H1 (cell line): ENCODE measurements around the gene ARG2. TPM values are rescaled to one million over a fixed set of nuclear protein-coding genes. Genes with fewer than 3 reads are reported as not detected.

Experiments used
- CTCF ChIA-PET: fragments of 300-600 bp; sonication (Branson Sonifier 250); formaldehyde crosslinking; loops from one replicate; lab custom pipeline; 2021; ENCODE audit not compliant: partially characterized antibody; lab: Charles Lee
- POLR2A ChIA-PET: fragments of 300-600 bp; sonication (Branson Sonifier 250); formaldehyde crosslinking; loops from one replicate; lab custom pipeline; 2021; ENCODE audit warnings: inconsistent platforms; ENCODE audit not compliant: partially characterized antibody; lab: Charles Lee
- DNase-seq, 2 experiments: peaks; one replicate each; pipeline versions ENCODE4 v3.0.0 to v3.0.0-alpha.2; 2010 to 2022; ENCODE audit warnings: low spot score in 2 of 2, low read depth in 1 of 2, mixed read lengths in 1 of 2
- FAIRE-seq: peaks from 2 replicates; lab custom pipeline; 2011; peaks lifted over from hg19 to GRCh38; lab: Jason Lieb, UNC
- H2AFZ ChIP-seq: 2 replicates; pipeline ENCODE4 v1.8.1; 2012; ENCODE audit warnings: low read length, inconsistent platforms
- H2AK5ac ChIP-seq: 2 replicates; pipeline ENCODE4 v1.6.1; 2013; ENCODE audit warnings: low read depth, low read length
- H2BK120ac ChIP-seq: replicated peaks from 2 replicates; pipeline ENCODE3; 2013; ENCODE audit warnings: low read depth, low read length, inconsistent platforms
- H2BK12ac ChIP-seq: 2 replicates; pipeline ENCODE4 v1.6.1; 2013; ENCODE audit warnings: low read depth, low read length
- H2BK15ac ChIP-seq: 2 replicates; pipeline ENCODE4 v1.6.1; 2013; ENCODE audit warnings: low read length
- H2BK20ac ChIP-seq: 2 replicates; pipeline ENCODE4 v1.6.1; 2013; ENCODE audit warnings: low read length
- H2BK5ac ChIP-seq: 2 replicates; pipeline ENCODE4 v1.6.1; 2013; ENCODE audit warnings: low read depth, low read length
- H3K14ac ChIP-seq: 2 replicates; pipeline ENCODE4 v1.6.1; 2013; ENCODE audit warnings: inconsistent platforms; ENCODE audit not compliant: insufficient read length
- H3K18ac ChIP-seq: 2 replicates; pipeline ENCODE4 v1.6.1; 2013; ENCODE audit warnings: low read length; ENCODE audit errors: extremely low read depth
- H3K23ac ChIP-seq: 2 replicates; pipeline ENCODE4 v1.6.1; 2013; ENCODE audit warnings: inconsistent platforms; ENCODE audit not compliant: insufficient read length
- H3K23me2 ChIP-seq: 2 replicates; pipeline ENCODE4 v1.6.1; 2013; ENCODE audit warnings: low read depth, low read length
- H3K27ac ChIP-seq: 2 replicates; pipeline ENCODE4 v1.6.1; 2011; ENCODE audit warnings: low read depth, low read length, inconsistent platforms
- H3K27me3 ChIP-seq, 4 experiments: replicated peaks in 1 of 4; 1 replicate in 1 of 4; 2 replicates in 3 of 4; pipeline versions ENCODE4 v1.6.1 to v1.8.1; 2011 to 2013; ENCODE audit warnings: low read length in 3 of 4, mild to moderate bottlenecking in 3 of 4, inconsistent platforms in 2 of 4, mixed read lengths in 2 of 4, moderate library complexity in 1 of 4; ENCODE audit not compliant: control insufficient read depth in 3 of 4, insufficient read depth in 3 of 4; ENCODE audit errors: extremely low read depth in 1 of 4
- H3K36me3 ChIP-seq, 4 experiments: 2 replicates each; pipeline versions ENCODE4 v1.6.1 to v1.8.1; 2011 to 2013; ENCODE audit warnings: mild to moderate bottlenecking in 4 of 4, low read length in 3 of 4, moderate library complexity in 2 of 4, control low read depth in 1 of 4, inconsistent platforms in 1 of 4; ENCODE audit not compliant: insufficient read depth in 4 of 4, control insufficient read depth in 2 of 4
- H3K4ac ChIP-seq: replicated peaks from 2 replicates; pipeline ENCODE3; 2013; ENCODE audit warnings: low read length, low read depth, mixed read lengths, inconsistent platforms; ENCODE audit not compliant: insufficient read length
- H3K4me1 ChIP-seq, 4 experiments: replicated peaks in 1 of 4; 1 replicate in 1 of 4; 2 replicates in 3 of 4; pipeline versions ENCODE4 v1.6.1 to v1.8.1; 2011 to 2013; ENCODE audit warnings: low read length in 3 of 4, inconsistent platforms in 2 of 4, mixed read lengths in 1 of 4; ENCODE audit not compliant: insufficient read depth in 4 of 4, control insufficient read depth in 3 of 4
- H3K4me2 ChIP-seq, 2 experiments: 2 replicates each; pipeline versions ENCODE4 v1.6.1 to v1.8.1; 2011 to 2013; ENCODE audit warnings: low read depth in 2 of 2, low read length in 2 of 2, control low read depth in 1 of 2, inconsistent platforms in 1 of 2, mild to moderate bottlenecking in 1 of 2; ENCODE audit not compliant: insufficient read depth in 1 of 2
- H3K4me3 ChIP-seq, 4 experiments: fragments of 200-600, 300-600 bp in 1 of 4; sonication (generic), shearing (Covaris generic), sonication (Bioruptor Twin) in 1 of 4; 2 replicates each; pipeline versions ENCODE4 v1.5.1 to v1.8.1; 2011 to 2016; ENCODE audit warnings: low read length in 4 of 4, low read depth in 3 of 4, control low read depth in 2 of 4, inconsistent platforms in 2 of 4, mild to moderate bottlenecking in 2 of 4, mixed read lengths in 1 of 4, moderate library complexity in 1 of 4; ENCODE audit not compliant: insufficient read depth in 2 of 4; ENCODE audit errors: extremely low read depth in 1 of 4
- H3K56ac ChIP-seq: replicated peaks from 2 replicates; pipeline ENCODE3; 2013; ENCODE audit warnings: low read depth, mild to moderate bottlenecking, mixed read lengths, low read length, inconsistent platforms; ENCODE audit not compliant: insufficient read length
- H3K79me1 ChIP-seq: 2 replicates; pipeline ENCODE4 v1.6.1; 2013; ENCODE audit warnings: low read depth, low read length, control low read depth
- H3K79me2 ChIP-seq, 2 experiments: 2 replicates each; pipeline versions ENCODE4 v1.6.1 to v1.8.1; 2012 to 2013; ENCODE audit warnings: low read length in 2 of 2, mild to moderate bottlenecking in 2 of 2, inconsistent platforms in 1 of 2; ENCODE audit not compliant: insufficient read depth in 2 of 2, control insufficient read depth in 1 of 2
- H3K9ac ChIP-seq, 4 experiments: replicated peaks in 1 of 4; 1 replicate in 1 of 4; 2 replicates in 3 of 4; pipeline versions ENCODE4 v1.6.1 to v1.8.1; 2011 to 2013; ENCODE audit warnings: low read depth in 3 of 4, low read length in 3 of 4, control low read depth in 2 of 4, mild to moderate bottlenecking in 2 of 4, moderate library complexity in 2 of 4, inconsistent platforms in 1 of 4; ENCODE audit errors: extremely low read depth in 1 of 4
- H3K9me3 ChIP-seq, 2 experiments: 2 replicates each; pipeline versions ENCODE4 v1.6.1 to v1.8.1; 2012 to 2013; ENCODE audit warnings: mild to moderate bottlenecking in 2 of 2, moderate library complexity in 2 of 2, control low read depth in 1 of 2, inconsistent platforms in 1 of 2, low read depth in 1 of 2, low read length in 1 of 2, mixed read lengths in 1 of 2; ENCODE audit not compliant: insufficient read depth in 2 of 2
- H4K20me1 ChIP-seq, 2 experiments: replicated peaks in 1 of 2; 2 replicates each; pipeline versions ENCODE3 to v1.8.1; 2011 to 2013; ENCODE audit warnings: inconsistent platforms in 2 of 2, low read length in 2 of 2, mild to moderate bottlenecking in 1 of 2; ENCODE audit not compliant: insufficient read depth in 2 of 2, control insufficient read depth in 1 of 2
- H4K5ac ChIP-seq: 2 replicates; pipeline ENCODE4 v1.6.1; 2013; ENCODE audit warnings: low read length, low read depth, mixed read lengths, inconsistent platforms; ENCODE audit not compliant: insufficient read length
- H4K8ac ChIP-seq: 2 replicates; pipeline ENCODE4 v1.8.0; 2013; ENCODE audit warnings: mild to moderate bottlenecking, moderate library complexity, low read length, inconsistent platforms; ENCODE audit not compliant: insufficient read depth; ENCODE audit errors: extremely low read depth
- H4K91ac ChIP-seq: replicated peaks from 2 replicates; pipeline ENCODE3; 2013; ENCODE audit warnings: low read length, mixed read lengths, inconsistent platforms; ENCODE audit not compliant: insufficient read length
- TAF1 ChIP-seq: IDR thresholded peaks from 2 replicates; pipeline ENCODE4 v1.6.1; 2011; ENCODE audit warnings: mild to moderate bottlenecking, low read depth, low read length
- WGBS, 2 experiments: shearing (Covaris generic) in 1 of 2; methylation state at CpG; one replicate each; pipeline versions ENCODE4 v1.1.6 to v1.1.7; 2013 to 2015; ENCODE audit warnings: low lambda C conversion rate in 2 of 2, mixed read lengths in 2 of 2, inconsistent platforms in 1 of 2, low coverage in 1 of 2, missing lambda C conversion rate in 1 of 2; ENCODE audit not compliant: insufficient replicate concordance in 2 of 2, insufficient coverage in 1 of 2, insufficient read length in 1 of 2; ENCODE audit errors: extremely low coverage in 1 of 2, missing lambda C conversion rate in 1 of 2; 5-methylcytosine and 5-hydroxymethylcytosine counted together
- polyA plus RNA-seq, 7 experiments: library from polyadenylated mRNA; depleted of rRNA in 3 of 7; stranded (reverse) in 5 of 7; unstranded in 2 of 7; fragments of >200 nt in 5 of 7; fragments of 200-250 nt in 2 of 7; gene quantifications; 1 replicate in 5 of 7; 2 replicates in 1 of 7; 4 replicates in 1 of 7; pipeline versions ENCODE4 v1.2.1 to v1.2.3, GENCODE V29; 2011 to 2013; ENCODE audit warnings: missing spikeins in 2 of 7, mixed read lengths in 2 of 7
- total RNA-seq: library from RNA; stranded (reverse); fragmentation: NEBNext Ultra II Directional; extraction: Animal tissue kit (Norgen Biotek cat#: 25700); gene quantifications from 2 replicates; pipeline ENCODE4 v1.2.1, GENCODE V29; 2021

Gene ARG2
- total and polyA plus RNA-seq, 2 of the 8 experiments (the other 6 are each of a cell fraction or from before 2014, with no cell fraction given): 49.9 to 59.1 TPM

GRCh38 chr14:67609642-67610310 lies 9.9 kb upstream of the ARG2 start:
- Histone ChIP-seq H3K9me3 (no peaks in the 10 kb centered on the region), H2BK5ac (no peak overlapping the region), H2BK120ac (no peak overlapping the region), H3K23me2 (no peaks in the 10 kb centered on the region), H3K27ac (no peak overlapping the region), H2AK5ac (no peak overlapping the region), H3K79me2 (no peaks in the 10 kb centered on the region), H3K4me3 (no peak overlapping the region; a peak in 1 of 8 replicates), H3K4me2 (peak overlapping the region; percentile 17 to 28; a peak in 2 of 4 replicates), H4K8ac (no peak overlapping the region), H4K5ac (no peak overlapping the region), H2BK12ac (no peak overlapping the region), H3K18ac (no peak overlapping the region), H3K79me1 (no peaks in the 10 kb centered on the region), H3K14ac (no peak overlapping the region), H2AFZ (no peak overlapping the region), H3K9ac (no peak overlapping the region), H2BK15ac (no peak overlapping the region), H3K4ac (peak overlapping the region; percentile 32), H3K27me3 (peaks cover 18 to 80% (median 60%) of the 10 kb centered on the region in 4 experiments), H3K4me1 (peaks cover 0 to 8% (median 2%) of the 10 kb centered on the region in 4 experiments; a peak in 4 of 7 replicates), H3K56ac (no peak overlapping the region), H4K91ac (no peak overlapping the region), H2BK20ac (no peak overlapping the region), H3K36me3 (no peaks in the 10 kb centered on the region), H3K23ac (no peak overlapping the region), H4K20me1 (no peaks in the 10 kb centered on the region)
- CTCF ChIA-PET: interaction anchor here (1.1 to 3.5 kb wide), 10 partner anchors 9 to 183 kb away, joined by 3 to 19 read pairs (median 4); partner anchors contain the start of genes ARG2 and PIGH
- DNase-seq (no peak), FAIRE-seq (no peak)
- WGBS, 2 experiments: 61% methylated on average over 10 of the region's 10 CpGs; no CpG with 5 or more reads in 1 of the 2 experiments
- POLR2A ChIA-PET: interaction anchor here (2.8 kb wide), 1 partner anchor 9 kb away, joined by 8 read pairs; the partner anchor contains the start of gene PIGH
- TF ChIP-seq TAF1: no peak
